ENCODE results near the gene AKR1A1.

Gene AKR1A1

GRCh38 chr1:45535988-45536766 lies 14.4 kb upstream of the AKR1A1 start:
- Histone ChIP-seq H3K4me2 (ENCODE audit: low read length) (no peak overlapping the region), H3K27ac (ENCODE audit: low read depth, low read length) (no peak overlapping the region)
- no peak for TF ChIP-seq CTCF (IDR thresholded peaks at IDR 0.05; ENCODE audit: low read depth, low read length, poor library complexity, severe bottlenecking)
- no peak for TF ChIP-seq EZH2phosphoT487 (IDR thresholded peaks at IDR 0.05; ENCODE audit: borderline replicate concordance, low read length)

GRCh38 chr1:45536886-45537285 lies 13.7 kb upstream of the AKR1A1 start:
- H3K4me1 ChIP-seq (ENCODE audit: control insufficient read depth, low read length) = peaks cover 3% of the 10 kb centered on the region; the same call in 1 of the 2 replicates
- H3K79me2 ChIP-seq (ENCODE audit: control insufficient read depth, low read length) = no peaks in the 10 kb centered on the region
- H3F3A ChIP-seq (ENCODE audit: control insufficient read depth, insufficient read depth) = 0 out of 2 replicates have a peak, but pooled peaks cover 2% of the 10 kb centered on the region
- no peaks in the 10 kb centered on the region for H3K36me3 ChIP-seq (ENCODE audit: control insufficient read depth, low read length)
- H3K4me3 ChIP-seq (ENCODE audit: low read length) = no peak overlapping the region
- TF ChIP-seq EZH2phosphoT487 (IDR thresholded peaks at IDR 0.05; ENCODE audit: borderline replicate concordance, low read length) (no peak), CTCF (IDR thresholded peaks at IDR 0.05; ENCODE audit: low read depth, low read length, poor library complexity, severe bottlenecking) (no peak)
- H3K4me2 ChIP-seq (ENCODE audit: low read length) = no peak overlapping the region
- H3K27ac ChIP-seq (ENCODE audit: low read depth, low read length) = no peak overlapping the region
- no peaks in the 10 kb centered on the region for H4K20me1 ChIP-seq (ENCODE audit: control insufficient read depth, insufficient read depth, low read depth, low read length)
- H3K9me3 ChIP-seq (ENCODE audit: control insufficient read depth, insufficient read depth, low read length) = no peaks in the 10 kb centered on the region
- H3K27me3 ChIP-seq (ENCODE audit: control insufficient read depth, low read length) = peaks cover 5% of the 10 kb centered on the region; the same call in 1 of the 2 replicates
- H3K9me2 ChIP-seq (replicated peaks; ENCODE audit: control insufficient read depth, low read length) = no peaks in the 10 kb centered on the region

More at GRCh38 chr1:45535988-45536766, 14.4 kb upstream of the AKR1A1 start:
- 0 out of 2 replicates have a peak, but pooled peaks cover 2% of the 10 kb centered on the region for H3F3A ChIP-seq (ENCODE audit: control insufficient read depth, insufficient read depth)
- no peaks in the 10 kb centered on the region for H4K20me1 ChIP-seq (ENCODE audit: control insufficient read depth, insufficient read depth, low read depth, low read length)
- no peaks in the 10 kb centered on the region for H3K4me1 ChIP-seq (ENCODE audit: control insufficient read depth, low read length)
- H3K36me3 ChIP-seq (ENCODE audit: control insufficient read depth, low read length) = no peaks in the 10 kb centered on the region
- H3K4me3 ChIP-seq (ENCODE audit: low read length) = no peak overlapping the region
- no peaks in the 10 kb centered on the region for H3K9me2 ChIP-seq (replicated peaks; ENCODE audit: control insufficient read depth, low read length)
- H3K27me3 ChIP-seq (ENCODE audit: control insufficient read depth, low read length) = peaks cover 5% of the 10 kb centered on the region; the same call in 1 of the 2 replicates
- no peaks in the 10 kb centered on the region for H3K9me3 ChIP-seq (ENCODE audit: control insufficient read depth, insufficient read depth, low read length)
- no peaks in the 10 kb centered on the region for H3K79me2 ChIP-seq (ENCODE audit: control insufficient read depth, low read length)

GRCh38 chr1:45541193-45541592 lies 9.4 kb upstream of the AKR1A1 start:
- TF ChIP-seq EZH2phosphoT487 (IDR thresholded peaks at IDR 0.05; ENCODE audit: borderline replicate concordance, low read length) = no peak
- no peak for TF ChIP-seq CTCF (IDR thresholded peaks at IDR 0.05; ENCODE audit: low read depth, low read length, poor library complexity, severe bottlenecking)
- Histone ChIP-seq H4K20me1 (ENCODE audit: control insufficient read depth, insufficient read depth, low read depth, low read length) (no peaks in the 10 kb centered on the region), H3K79me2 (ENCODE audit: control insufficient read depth, low read length) (no peaks in the 10 kb centered on the region), H3K27ac (ENCODE audit: low read depth, low read length) (no peak overlapping the region), H3K9me2 (replicated peaks; ENCODE audit: control insufficient read depth, low read length) (no peaks in the 10 kb centered on the region), H3K27me3 (ENCODE audit: control insufficient read depth, low read length) (no peaks in the 10 kb centered on the region), H3K4me1 (ENCODE audit: control insufficient read depth, low read length) (peaks cover 44% of the 10 kb centered on the region), H3F3A (ENCODE audit: control insufficient read depth, insufficient read depth) (peaks cover 14% of the 10 kb centered on the region), H3K9me3 (ENCODE audit: control insufficient read depth, insufficient read depth, low read length) (no peaks in the 10 kb centered on the region), H3K36me3 (ENCODE audit: control insufficient read depth, low read length) (no peaks in the 10 kb centered on the region), H3K4me3 (ENCODE audit: low read length) (no peak overlapping the region), H3K4me2 (ENCODE audit: low read length) (no peak overlapping the region)
